Jurkat, Clone E6-1 (cell line): Measurements from ENCODE around the gene CIRBP. TPM values are rescaled to one million over a fixed set of nuclear protein-coding genes. Genes with fewer than 3 reads are reported as not detected.
A peak's percentile ranks its signal among the peaks of the same experiment; 100 is the strongest.

ENCODE experiments used
- DNase-seq: peaks from one replicate; pipeline ENCODE4 v3.0.0-alpha.2; 2011; ENCODE audit warnings: low read depth, low spot score
- H3K4me3 ChIP-seq: 2 replicates; pipeline ENCODE4 v1.5.1; 2011; ENCODE audit warnings: mild to moderate bottlenecking, low read length, control low read depth, moderate library complexity
- polyA plus RNA-seq: library from polyadenylated mRNA; unstranded; fragments of >200 nt; gene quantifications from one replicate; pipeline ENCODE4 v1.2.1, GENCODE V29; 2012; ENCODE audit warnings: missing spikeins; ENCODE audit not compliant: insufficient read length, insufficient read depth

The CIRBP gene
- polyA plus RNA-seq, result 253 TPM

- peak; percentile 96 for DNase-seq
Measured at GRCh38 chr19:1269065-1269477, at the start of gene CIRBP. TSS of gene CIRBP (plus strand) at chr19:1269332. CDS start at chr19:1270934, 1,602 bp downstream.

GRCh38 chr19:1219786-1220476, 49.2 kb upstream of the CIRBP start:
- H3K4me3 ChIP-seq, result no peak overlapping the region

More at GRCh38 chr19:1269065-1269477, at the start of gene CIRBP:
- peak within 1 kb of the TSS; percentile 98 for H3K4me3 ChIP-seq

GRCh38 chr19:1220477-1220930, 48.6 kb upstream of the CIRBP start:
- H3K4me3 ChIP-seq, result no peak overlapping the region
- DNase-seq, result no peak

More at GRCh38 chr19:1219786-1220476, 49.2 kb upstream of the CIRBP start:
- DNase-seq, result no peak

- DNase-seq, result no peak
Measured at GRCh38 chr19:1220976-1221903, 47.9 kb upstream of the CIRBP start.

GRCh38 chr19:1221904-1222255, 47.3 kb upstream of the CIRBP start:
- no peak for DNase-seq
- H3K4me3 ChIP-seq, result no peak overlapping the region

More at GRCh38 chr19:1220976-1221903, 47.9 kb upstream of the CIRBP start:
- no peak overlapping the region for H3K4me3 ChIP-seq

GRCh38 chr19:1222394-1222793, 46.7 kb upstream of the CIRBP start:
- no peak overlapping the region for H3K4me3 ChIP-seq
- no peak for DNase-seq

GRCh38 chr19:1223018-1223855, 45.9 kb upstream of the CIRBP start:
- no peak for DNase-seq
- no peak overlapping the region for H3K4me3 ChIP-seq

GRCh38 chr19:1224047-1224825, 44.9 kb upstream of the CIRBP start:
- no peak for DNase-seq
- no peak overlapping the region for H3K4me3 ChIP-seq

- no peak overlapping the region for H3K4me3 ChIP-seq
- DNase-seq, result no peak
Measured at GRCh38 chr19:1224847-1225246, 44.3 kb upstream of the CIRBP start.

GRCh38 chr19:1225440-1226226, 43.5 kb upstream of the CIRBP start:
- H3K4me3 ChIP-seq, result no peak overlapping the region
- DNase-seq, result no peak

GRCh38 chr19:1226227-1226518, 43.0 kb upstream of the CIRBP start:
- no peak for DNase-seq
- H3K4me3 ChIP-seq, result no peak overlapping the region

- no peak overlapping the region for H3K4me3 ChIP-seq
- no peak for DNase-seq
Measured at GRCh38 chr19:1226522-1227303, 42.4 kb upstream of the CIRBP start.

- no peak overlapping the region for H3K4me3 ChIP-seq
- DNase-seq, result no peak
Measured at GRCh38 chr19:1227304-1228054, 41.7 kb upstream of the CIRBP start.

- H3K4me3 ChIP-seq, result no peak overlapping the region
- no peak for DNase-seq
Measured at GRCh38 chr19:1228161-1228957, 40.8 kb upstream of the CIRBP start.

GRCh38 chr19:1229056-1229923, 39.8 kb upstream of the CIRBP start:
- H3K4me3 ChIP-seq, result no peak overlapping the region
- no peak for DNase-seq
